Activated CD8-positive, alpha-beta memory T cell treated with anti-CD3 and anti-CD28 coated beads for 48 hours (primary cell): ENCODE data around the gene TMPRSS11B.
"Not testable (repeated sequence)": the region's sequence is repeated elsewhere in the genome, so short reads cannot be mapped to it uniquely, and the experiment has no call there.

Experiments used
- DNase-seq, 3 experiments: peaks; one replicate each; pipeline ENCODE4 v3.0.0-alpha.2; 2020; ENCODE audit warnings: low read depth in 2 of 3, low spot score in 2 of 3

TMPRSS11B gene

GRCh38 chr4:68245594-68245993, at the start of gene TMPRSS11B:
TSS of gene TMPRSS11B (minus strand) at chr4:68245694. CDS start at chr4:68245558, 136 bp downstream.
- DNase-seq: no peak

- no peak for DNase-seq
Observed at GRCh38 chr4:68291256-68291655, 45.8 kb upstream of the TMPRSS11B start.

GRCh38 chr4:68288393-68288740, 42.9 kb upstream of the TMPRSS11B start:
- DNase-seq: no peak

GRCh38 chr4:68287704-68288392, 42.4 kb upstream of the TMPRSS11B start:
- no peak for DNase-seq

GRCh38 chr4:68283714-68284113, 38.2 kb upstream of the TMPRSS11B start:
- no peak for DNase-seq

GRCh38 chr4:68283095-68283494, 37.6 kb upstream of the TMPRSS11B start:
- DNase-seq: no peak

- DNase-seq: not testable (repeated sequence)
Observed at GRCh38 chr4:68281796-68282740, 36.6 kb upstream of the TMPRSS11B start.

GRCh38 chr4:68278029-68278428, 32.5 kb upstream of the TMPRSS11B start:
- DNase-seq: no peak

GRCh38 chr4:68277627-68278026, 32.1 kb upstream of the TMPRSS11B start:
- DNase-seq: no peak

- no peak for DNase-seq
Observed at GRCh38 chr4:68272860-68273259, 27.4 kb upstream of the TMPRSS11B start.

GRCh38 chr4:68272380-68272779, 26.9 kb upstream of the TMPRSS11B start:
- DNase-seq: no peak

GRCh38 chr4:68271851-68272357, 26.4 kb upstream of the TMPRSS11B start:
- DNase-seq: no peak

GRCh38 chr4:68267433-68267944, 22.0 kb upstream of the TMPRSS11B start:
- no peak for DNase-seq

GRCh38 chr4:68264875-68265565, 19.5 kb upstream of the TMPRSS11B start:
- DNase-seq: no peak

GRCh38 chr4:68259191-68259590, 13.7 kb upstream of the TMPRSS11B start:
- no peak for DNase-seq

GRCh38 chr4:68257719-68258118, 12.2 kb upstream of the TMPRSS11B start:
- DNase-seq: no peak

- no peak for DNase-seq
Observed at GRCh38 chr4:68256284-68256683, 10.8 kb upstream of the TMPRSS11B start.

GRCh38 chr4:68250151-68250930, 4.8 kb upstream of the TMPRSS11B start:
- no peak for DNase-seq

- no peak for DNase-seq
Observed at GRCh38 chr4:68249434-68249833, 3.9 kb upstream of the TMPRSS11B start.

- DNase-seq: no peak
Observed at GRCh38 chr4:68240620-68241019, 4.9 kb downstream of the TMPRSS11B start.
